Gastrocnemius medialis (tissue), 4 donors: ENCODE data around the gene ZNF668. TPM values are rescaled to one million over a fixed set of nuclear protein-coding genes. Genes with fewer than 3 reads are reported as not detected.

Experiments
- ATAC-seq, 2 donors: fragments of 150-250 bp; one replicate each; pipeline ENCODE4 v1.9.1; 2016
- DNase-seq, 2 donors: peaks; one replicate each; pipeline ENCODE4 v3.0.0-alpha.2; 2019
- H3K27ac ChIP-seq, 4 donors: fragments of 200-600 bp; sonication (generic); 1 replicate in 1 of 4; 2 replicates in 3 of 4; pipeline ENCODE4 v1.5.1; 2016 to 2018; ENCODE audit warnings: mild to moderate bottlenecking in 2 of 4, moderate library complexity in 1 of 4
- H3K27me3 ChIP-seq, 3 donors: fragments of 200-600 bp; sonication (generic) in 2 of 3; 1 replicate in 1 of 3; 2 replicates in 2 of 3; pipeline versions ENCODE4 v1.5.1 to v1.6.0; 2016 to 2019; ENCODE audit warnings: mild to moderate bottlenecking in 1 of 3, moderate library complexity in 1 of 3
- H3K36me3 ChIP-seq, 2 donors: fragments of 200-600 bp; sonication (generic) in 1 of 2; one replicate each; pipeline ENCODE4 v1.5.1; 2017 to 2018
- H3K4me1 ChIP-seq, 2 donors: fragments of 200-600 bp; sonication (generic) in 1 of 2; one replicate each; pipeline ENCODE4 v1.5.1; 2016 to 2017; ENCODE audit warnings: mild to moderate bottlenecking in 2 of 2
- H3K4me3 ChIP-seq, 4 donors: fragments of 200-600 bp; sonication (generic) in 3 of 4; 1 replicate in 1 of 4; 2 replicates in 3 of 4; pipeline ENCODE4 v1.5.1; 2016 to 2019; ENCODE audit warnings: mild to moderate bottlenecking in 2 of 4
- H3K9me3 ChIP-seq, 3 donors: fragments of 200-600 bp; sonication (generic) in 2 of 3; 1 replicate in 1 of 3; 2 replicates in 2 of 3; pipeline ENCODE4 v1.5.1; 2016 to 2019
- POLR2A ChIP-seq, 2 donors: fragments of 450-650 bp; IDR thresholded peaks; one replicate each; pipeline ENCODE4 v1.6.1; 2017; ENCODE audit warnings: antibody characterized with exemption in 2 of 2, mild to moderate bottlenecking in 2 of 2, moderate library complexity in 2 of 2
- in situ Hi-C, 4 donors: fragments of 200-750 bp; cut with MboI; loops; one replicate each; pipeline versions ENCODE4 v1.15.0 to v1.8.0; 2017; ENCODE audit warnings: low sequenced_read_pairs in 4 of 4
- intact Hi-C: fragments of 100-400 bp; cut with DNase I; formaldehyde crosslinking; loops from one replicate; pipeline ENCODE4 v1.15.1; 2023; ENCODE audit warnings: low total_unique reads
- total RNA-seq, 4 donors: library from RNA; depleted of rRNA; stranded (reverse); fragments of >200 nt; gene quantifications; one replicate each; pipeline versions ENCODE4 v1.1.0 to v1.2.3, GENCODE V29; 2016
- TF ChIP-seq, protein P1 (sequence below), 5 experiments: fragments of 450-650 bp in 3 of 5; fragments of 200-600 bp in 2 of 5; sonication (generic) in 2 of 5; IDR thresholded peaks in 4 of 5; conservative IDR thresholded peaks in 1 of 5; 1 replicate in 4 of 5; 2 replicates in 1 of 5; pipeline ENCODE4 v1.5.1; 2016 to 2019; ENCODE audit warnings: antibody characterized with exemption in 5 of 5, mild to moderate bottlenecking in 3 of 5, moderate library complexity in 3 of 5

ZNF668 gene
- total RNA-seq, 4 donors from 2014 or later: 6.6 to 16.0 (median 11.0) TPM

DNA sequence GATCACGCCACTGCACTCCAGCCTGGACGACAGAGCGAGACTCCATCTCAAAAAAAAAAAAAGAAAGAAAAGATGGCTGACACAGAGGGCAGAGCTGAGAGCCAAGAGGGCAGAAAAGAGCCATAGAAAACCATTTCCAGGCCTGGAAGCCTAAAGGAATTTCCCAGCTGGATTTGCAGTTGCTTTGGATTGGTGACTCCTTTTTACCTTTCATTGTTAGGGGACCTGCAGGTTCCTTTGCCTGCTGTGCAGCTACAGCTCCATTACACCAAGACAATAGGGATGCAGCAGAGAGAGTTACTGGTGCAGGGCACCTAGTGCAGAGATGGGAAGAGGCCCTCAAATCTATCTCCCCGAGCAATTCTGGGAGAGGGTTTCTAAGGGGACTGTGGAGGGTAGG lies 18.4 kb downstream of the ZNF668 start:
- no peak overlapping the region for H3K27ac ChIP-seq
- no peak overlapping the region for H3K4me3 ChIP-seq
- H3K4me1 ChIP-seq: no peaks in the 10 kb centered on the region
- ATAC-seq: no peak
- no peaks in the 10 kb centered on the region for H3K27me3 ChIP-seq
- H3K36me3 ChIP-seq: peaks cover 0 to 14% of the 10 kb centered on the region in 2 donors
- DNase-seq: no peak
- in situ Hi-C loops (no loop called here), intact Hi-C loops (no loop called here)
- TF ChIP-seq POLR2A (IDR thresholded peaks at IDR 0.05): no peak
- TF ChIP-seq, protein P1, sequence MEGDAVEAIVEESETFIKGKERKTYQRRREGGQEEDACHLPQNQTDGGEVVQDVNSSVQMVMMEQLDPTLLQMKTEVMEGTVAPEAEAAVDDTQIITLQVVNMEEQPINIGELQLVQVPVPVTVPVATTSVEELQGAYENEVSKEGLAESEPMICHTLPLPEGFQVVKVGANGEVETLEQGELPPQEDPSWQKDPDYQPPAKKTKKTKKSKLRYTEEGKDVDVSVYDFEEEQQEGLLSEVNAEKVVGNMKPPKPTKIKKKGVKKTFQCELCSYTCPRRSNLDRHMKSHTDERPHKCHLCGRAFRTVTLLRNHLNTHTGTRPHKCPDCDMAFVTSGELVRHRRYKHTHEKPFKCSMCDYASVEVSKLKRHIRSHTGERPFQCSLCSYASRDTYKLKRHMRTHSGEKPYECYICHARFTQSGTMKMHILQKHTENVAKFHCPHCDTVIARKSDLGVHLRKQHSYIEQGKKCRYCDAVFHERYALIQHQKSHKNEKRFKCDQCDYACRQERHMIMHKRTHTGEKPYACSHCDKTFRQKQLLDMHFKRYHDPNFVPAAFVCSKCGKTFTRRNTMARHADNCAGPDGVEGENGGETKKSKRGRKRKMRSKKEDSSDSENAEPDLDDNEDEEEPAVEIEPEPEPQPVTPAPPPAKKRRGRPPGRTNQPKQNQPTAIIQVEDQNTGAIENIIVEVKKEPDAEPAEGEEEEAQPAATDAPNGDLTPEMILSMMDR (IDR thresholded peaks at IDR 0.05 in 4 of 5, conservative IDR thresholded peaks at IDR 0.05 in 1 of 5): no peak
- no peaks in the 10 kb centered on the region for H3K9me3 ChIP-seq

DNA sequence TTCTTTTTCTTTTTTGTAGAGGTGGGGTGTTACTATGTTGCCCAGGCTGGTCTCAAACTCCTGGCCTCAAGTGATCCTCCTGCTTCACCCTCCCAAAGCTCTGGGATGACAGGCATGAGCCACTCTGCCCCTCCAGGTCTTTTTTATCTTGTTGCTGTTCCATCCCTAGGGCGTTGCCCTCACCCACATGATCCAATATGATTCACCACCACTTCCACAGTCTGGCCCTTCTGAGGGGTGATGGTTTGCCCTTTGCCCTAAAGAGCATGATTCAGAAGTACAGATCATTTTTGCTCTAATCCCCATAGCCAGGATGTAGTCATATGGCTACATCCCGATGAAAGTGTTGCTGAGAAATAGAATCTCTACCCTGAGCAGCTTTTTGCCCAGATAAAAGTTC lies 21.9 kb downstream of the ZNF668 start:
- Histone ChIP-seq H3K4me1 (no peaks in the 10 kb centered on the region), H3K27ac (no peak overlapping the region)

DNA sequence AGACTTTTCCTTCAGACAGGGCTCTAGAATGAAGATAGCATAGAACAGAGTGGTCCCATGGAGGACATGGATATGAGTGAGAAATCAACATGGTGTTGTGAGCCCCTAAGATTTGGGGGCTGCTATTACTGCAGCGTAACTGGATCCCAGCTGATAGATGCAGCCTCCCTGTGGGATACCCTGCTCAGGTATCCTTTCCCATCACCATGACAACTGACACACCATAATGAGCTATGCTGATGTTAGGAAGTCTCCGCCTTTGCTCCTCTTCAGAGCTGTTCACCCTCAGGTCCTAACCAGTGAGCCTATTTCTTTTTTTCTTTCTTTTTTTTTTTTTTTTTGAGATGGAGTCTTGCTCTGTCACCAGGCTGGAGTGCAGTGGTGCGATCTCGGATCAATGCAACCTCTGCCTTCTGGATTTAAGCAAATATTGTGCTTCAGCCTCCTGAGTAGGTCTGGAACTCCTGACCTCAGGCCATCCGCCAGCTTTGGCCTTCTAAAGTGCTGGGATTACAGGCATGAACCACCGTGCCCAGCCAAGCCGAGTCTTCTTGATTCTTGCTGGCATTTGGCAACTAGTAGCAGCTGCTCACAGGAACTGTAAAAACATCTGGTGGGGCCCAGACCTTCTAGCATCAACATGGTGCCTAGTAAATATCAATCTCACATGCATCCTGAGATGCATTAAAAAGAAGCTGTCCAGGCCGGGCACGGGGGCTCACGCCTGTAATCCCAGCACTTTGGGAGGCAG lies 23.6 kb downstream of the ZNF668 start:
- no peaks in the 10 kb centered on the region for H3K36me3 ChIP-seq
- H3K4me1 ChIP-seq: no peaks in the 10 kb centered on the region
- no peak overlapping the region for H3K4me3 ChIP-seq
- DNase-seq: no peak
- H3K27me3 ChIP-seq: no peaks in the 10 kb centered on the region
- ATAC-seq: no peak
- H3K27ac ChIP-seq: no peak overlapping the region
- no peaks in the 10 kb centered on the region for H3K9me3 ChIP-seq
- no peak for TF ChIP-seq POLR2A (IDR thresholded peaks at IDR 0.05)
- TF ChIP-seq, protein P1 (IDR thresholded peaks at IDR 0.05 in 4 of 5, conservative IDR thresholded peaks at IDR 0.05 in 1 of 5): no peak
- intact Hi-C loops: no loop called here
- in situ Hi-C loops: no loop called here

More for the DNA sequence above, 21.9 kb downstream of the ZNF668 start:
- ATAC-seq (peak in 1 of 2 donors; percentile 55), DNase-seq (no peak)
- TF ChIP-seq, protein P1 (IDR thresholded peaks at IDR 0.05 in 4 of 5, conservative IDR thresholded peaks at IDR 0.05 in 1 of 5): no peak
- no peak for TF ChIP-seq POLR2A (IDR thresholded peaks at IDR 0.05)
- Histone ChIP-seq H3K36me3 (no peaks in the 10 kb centered on the region), H3K9me3 (no peaks in the 10 kb centered on the region), H3K4me3 (no peak overlapping the region), H3K27me3 (no peaks in the 10 kb centered on the region)
- intact Hi-C loops: no loop called here
- in situ Hi-C loops: no loop called here

DNA sequence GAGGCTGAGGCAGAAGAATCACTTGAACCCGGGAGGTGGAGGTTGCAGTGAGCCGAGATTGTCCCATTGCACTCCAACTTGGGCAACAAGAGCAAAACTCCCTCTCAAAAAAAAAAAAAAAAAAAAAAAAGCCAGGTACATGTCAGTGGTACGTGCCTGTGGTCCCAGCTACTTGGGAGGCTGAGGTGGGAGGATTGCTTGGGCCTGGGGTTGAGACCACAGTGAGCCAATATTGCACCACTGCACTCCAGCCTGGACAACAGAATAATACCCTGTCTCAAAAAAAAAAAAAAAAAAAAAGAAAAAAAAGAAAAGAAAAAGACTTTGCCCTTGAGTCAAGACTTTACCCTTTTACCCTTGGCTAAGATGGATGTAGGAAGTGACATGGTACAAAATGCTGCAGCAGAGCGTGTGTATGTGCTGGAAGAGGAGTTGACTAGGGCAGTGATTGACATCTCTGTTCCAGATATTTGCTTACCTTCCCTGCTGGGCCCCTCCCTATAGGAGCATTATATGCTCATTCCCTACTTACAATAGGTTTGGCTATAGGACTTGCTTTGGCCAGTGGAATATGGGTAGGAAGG lies 30.1 kb downstream of the ZNF668 start:
- DNase-seq: no peak
- Histone ChIP-seq H3K9me3 (no peaks in the 10 kb centered on the region), H3K27me3 (no peaks in the 10 kb centered on the region), H3K4me1 (no peaks in the 10 kb centered on the region), H3K27ac (no peak overlapping the region), H3K4me3 (no peak overlapping the region), H3K36me3 (peaks cover 0 to 43% of the 10 kb centered on the region in 2 donors)
- TF ChIP-seq POLR2A (IDR thresholded peaks at IDR 0.05): no peak
- TF ChIP-seq, protein P1 (IDR thresholded peaks at IDR 0.05 in 4 of 5, conservative IDR thresholded peaks at IDR 0.05 in 1 of 5): no peak
- intact Hi-C loops (no loop called here), in situ Hi-C loops (no loop called here)
- ATAC-seq: no peak
